CD8-positive, alpha-beta memory T cell (primary cell): ENCODE measurements around the gene CAPN1. TPM values are rescaled to one million over a fixed set of nuclear protein-coding genes. Genes with fewer than 3 reads are reported as not detected.
A peak's percentile ranks its signal among the peaks of the same experiment; 100 is the strongest.
"Not testable (repeated sequence)": the region's sequence is repeated elsewhere in the genome, so short reads cannot be mapped to it uniquely, and the experiment has no call there.

Source experiments
- CTCF ChIA-PET: fragments of 350-600 bp; sonication (Branson Sonifier 250); formaldehyde crosslinking; loops from one replicate; lab custom pipeline; 2021; ENCODE audit warnings: antibody characterized with exemption; lab: Charles Lee
- POLR2A ChIA-PET: fragments of 350-600 bp; sonication (Branson Sonifier 250); formaldehyde crosslinking; loops from one replicate; lab custom pipeline; 2021; ENCODE audit warnings: antibody characterized with exemption; lab: Charles Lee
- DNase-seq, 5 donors: peaks; one replicate each; pipeline versions ENCODE4 v3.0.0 to v3.0.0-alpha.2; 2020 to 2022; ENCODE audit warnings: mixed read lengths in 1 of 5
- H3K27ac ChIP-seq: one replicate; pipeline ENCODE4 v1.7.0; 2013; ENCODE audit warnings: low read depth, mild to moderate bottlenecking, low read length, moderate library complexity
- H3K27me3 ChIP-seq: 2 replicates; pipeline ENCODE4 v1.7.0; 2013; ENCODE audit warnings: low read length, mild to moderate bottlenecking; ENCODE audit not compliant: insufficient read depth, poor library complexity, severe bottlenecking
- H3K36me3 ChIP-seq: 2 replicates; pipeline ENCODE4 v1.7.0; 2013; ENCODE audit warnings: mild to moderate bottlenecking, low read length, moderate library complexity; ENCODE audit not compliant: insufficient read depth
- H3K4me1 ChIP-seq: 2 replicates; pipeline ENCODE4 v1.7.0; 2013; ENCODE audit warnings: mild to moderate bottlenecking, low read length, moderate library complexity; ENCODE audit not compliant: insufficient read depth
- H3K4me3 ChIP-seq: 2 replicates; pipeline ENCODE4 v1.7.0; 2013; ENCODE audit warnings: mild to moderate bottlenecking, low read length
- H3K9me3 ChIP-seq: 2 replicates; pipeline ENCODE4 v1.7.0; 2013; ENCODE audit warnings: mild to moderate bottlenecking, low read length
- H3K27ac Mint-ChIP-seq, 8 donors: one replicate each; pipeline ENCODE4 v1.8.0; 2020 to 2021; ENCODE audit warnings: mixed read lengths in 8 of 8, mild to moderate bottlenecking in 6 of 8, inconsistent platforms in 3 of 8, moderate library complexity in 3 of 8
- H3K27me3 Mint-ChIP-seq, 2 donors: one replicate each; pipeline ENCODE4 v1.8.0; 2020 to 2021; ENCODE audit warnings: mixed read lengths in 2 of 2, mild to moderate bottlenecking in 1 of 2, moderate library complexity in 1 of 2
- H3K36me3 Mint-ChIP-seq, 3 donors: one replicate each; pipeline ENCODE4 v1.8.0; 2020 to 2021; ENCODE audit warnings: mixed read lengths in 3 of 3, inconsistent platforms in 1 of 3, mild to moderate bottlenecking in 1 of 3
- H3K4me1 Mint-ChIP-seq, 3 donors: one replicate each; pipeline ENCODE4 v1.8.0; 2020 to 2021; ENCODE audit warnings: mixed read lengths in 3 of 3, inconsistent platforms in 1 of 3, mild to moderate bottlenecking in 1 of 3
- H3K4me3 Mint-ChIP-seq, 7 donors: one replicate each; pipeline ENCODE4 v1.8.0; 2020 to 2021; ENCODE audit warnings: mixed read lengths in 7 of 7, mild to moderate bottlenecking in 6 of 7, moderate library complexity in 4 of 7, inconsistent platforms in 2 of 7
- H3K9me3 Mint-ChIP-seq, 5 donors: one replicate each; pipeline ENCODE4 v1.8.0; 2020 to 2022; ENCODE audit warnings: mixed read lengths in 5 of 5, mild to moderate bottlenecking in 3 of 5, moderate library complexity in 2 of 5, inconsistent platforms in 1 of 5
- polyA plus RNA-seq: library from polyadenylated mRNA; unstranded; fragments of 300-500 nt; fragmentation: Illumina TruSeq; gene quantifications from one replicate; pipeline ENCODE4 v1.2.3, GENCODE V29; 2021
- total RNA-seq, 2 experiments: library from RNA; stranded (reverse); gene quantifications; one replicate each; pipeline ENCODE4 v1.2.3, GENCODE V29; 2021

CAPN1 gene
- total and polyA plus RNA-seq, 3 experiments from 2014 or later: 88.2 to 110 (median 92.0) TPM

DNA sequence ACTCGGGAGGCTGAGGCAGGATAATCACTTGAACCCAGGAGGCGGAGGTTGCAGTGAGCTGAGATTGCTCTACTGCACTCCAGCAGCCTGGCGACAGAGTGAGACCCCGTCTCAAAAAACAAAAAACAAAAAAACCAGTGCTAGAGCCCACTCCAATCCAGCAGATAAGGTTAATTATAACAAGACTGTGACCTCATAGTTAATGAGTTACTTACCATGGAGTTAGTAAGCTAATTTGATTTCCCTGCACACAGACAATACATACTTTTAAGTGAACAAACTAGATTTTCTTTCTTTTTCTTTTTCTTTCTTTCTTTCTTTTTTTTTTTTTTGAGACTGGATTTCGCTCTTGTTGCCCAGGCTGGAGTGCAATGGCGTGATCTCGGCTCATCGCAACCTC lies 63.3 kb downstream of the CAPN1 start:
- POLR2A ChIA-PET: interaction anchor here (0.6 kb wide), 1 partner anchor 162 kb away, joined by 6 read pairs; no protein-coding TSS in a partner anchor
- H3K27ac ChIP-seq, H3K36me3 Mint-ChIP-seq, H3K27me3 ChIP-seq, H3K9me3 Mint-ChIP-seq, H3K36me3 ChIP-seq, H3K27ac Mint-ChIP-seq, H3K4me1 ChIP-seq, H3K4me3 Mint-ChIP-seq, H3K4me3 ChIP-seq, H3K9me3 ChIP-seq, H3K27me3 Mint-ChIP-seq, CTCF ChIA-PET, DNase-seq, H3K4me1 Mint-ChIP-seq: not testable (repeated sequence)

DNA sequence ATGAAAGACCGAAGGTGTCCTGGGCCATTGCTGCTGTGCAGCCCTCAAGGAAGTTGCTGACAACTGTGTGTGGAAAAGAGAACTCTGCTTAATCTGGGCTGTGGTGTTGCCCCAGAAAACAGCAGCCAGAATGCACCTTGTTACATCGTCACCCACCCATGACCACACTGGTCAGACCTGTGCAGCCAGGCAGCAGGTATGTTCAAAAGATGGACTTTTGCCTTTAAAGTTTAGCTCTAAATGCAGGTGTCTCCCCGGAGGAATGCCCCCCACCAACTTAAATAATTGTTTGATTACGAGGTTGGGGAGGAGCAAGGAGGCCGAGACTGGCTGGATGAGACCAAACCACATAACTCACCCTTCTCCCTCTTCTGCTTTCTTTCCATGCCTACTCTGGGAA lies 64.8 kb downstream of the CAPN1 start:
- H3K4me3 ChIP-seq: no peak overlapping the region
- no peak for DNase-seq
- H3K27ac ChIP-seq: no peak overlapping the region
- no peaks in the 10 kb centered on the region for H3K36me3 ChIP-seq
- Mint-ChIP-seq H3K4me3 (no peak overlapping the region), H3K27me3 (peaks cover 0 to under 1% of the 10 kb centered on the region in 2 donors), H3K36me3 (no peaks in the 10 kb centered on the region), H3K4me1 (no peaks in the 10 kb centered on the region), H3K9me3 (no peaks in the 10 kb centered on the region), H3K27ac (peak overlapping the region in 1 of 8 donors; percentile 41)
- ChIA-PET POLR2A (no interaction called here), CTCF (no interaction called here)
- no peaks in the 10 kb centered on the region for H3K4me1 ChIP-seq
- no peaks in the 10 kb centered on the region for H3K27me3 ChIP-seq
- no peaks in the 10 kb centered on the region for H3K9me3 ChIP-seq

DNA sequence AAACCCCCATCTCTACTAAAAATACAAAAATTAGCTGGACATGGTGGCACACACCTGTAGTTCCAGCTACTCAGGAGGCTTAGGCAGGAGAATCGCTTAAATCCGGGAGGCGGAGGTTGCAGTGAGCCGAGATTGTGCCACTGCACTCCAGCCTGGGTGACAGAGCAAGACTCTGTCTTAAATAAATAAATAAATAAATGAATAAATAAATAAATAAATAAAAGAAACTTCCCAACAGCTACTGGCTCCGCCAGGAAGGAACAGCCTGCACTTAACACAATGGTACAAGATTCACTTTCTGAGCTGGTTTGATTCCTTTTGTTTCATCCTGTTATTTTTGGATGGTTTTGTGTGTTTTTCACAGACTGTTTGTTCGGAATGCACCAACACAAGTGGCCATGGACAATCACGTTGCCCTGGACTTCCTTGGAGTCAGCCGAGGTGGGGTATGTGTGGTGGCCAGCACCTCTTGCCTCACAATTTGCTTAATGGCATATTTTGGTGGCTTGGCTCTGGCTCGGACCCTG lies 66.5 kb downstream of the CAPN1 start:
- H3K36me3 ChIP-seq, H3K9me3 ChIP-seq, DNase-seq, H3K4me1 Mint-ChIP-seq, POLR2A ChIA-PET, H3K9me3 Mint-ChIP-seq, H3K4me3 Mint-ChIP-seq, H3K4me3 ChIP-seq, H3K4me1 ChIP-seq, H3K27ac Mint-ChIP-seq, H3K27me3 Mint-ChIP-seq, H3K27ac ChIP-seq, H3K36me3 Mint-ChIP-seq, CTCF ChIA-PET, H3K27me3 ChIP-seq: not testable (repeated sequence)

DNA sequence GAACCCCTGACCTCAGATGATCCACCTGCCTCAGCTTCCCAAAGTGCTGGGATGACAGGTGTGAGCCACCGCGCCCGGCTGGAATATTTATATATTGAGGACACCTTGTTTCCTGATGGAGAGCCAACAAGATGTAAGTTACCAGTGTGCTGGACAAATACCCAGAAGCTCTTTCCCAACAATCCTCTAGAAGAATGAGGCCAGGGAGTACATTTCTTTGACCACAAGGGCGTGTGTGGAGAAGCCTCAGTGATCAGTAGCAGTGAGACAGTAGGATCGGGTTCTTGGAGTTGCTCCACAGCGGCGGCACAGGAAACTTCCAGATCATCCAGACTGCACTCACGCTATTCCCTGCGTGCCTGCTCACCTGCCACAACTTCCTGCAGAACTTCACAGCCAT lies 69.7 kb downstream of the CAPN1 start:
- Mint-ChIP-seq H3K36me3 (no peaks in the 10 kb centered on the region), H3K27me3 (peaks cover 0 to 18% of the 10 kb centered on the region in 2 donors), H3K4me1 (no peaks in the 10 kb centered on the region), H3K9me3 (no peaks in the 10 kb centered on the region), H3K27ac (no peak overlapping the region), H3K4me3 (no peak overlapping the region)
- H3K9me3 ChIP-seq: no peaks in the 10 kb centered on the region
- H3K4me3 ChIP-seq: no peak overlapping the region
- no peaks in the 10 kb centered on the region for H3K36me3 ChIP-seq
- ChIA-PET CTCF (interaction anchor here (0.8 to 1.4 kb wide), 2 partner anchors 10 to 63 kb away, joined by 3 to 4 read pairs; partner anchors contain the start of genes CDC42EP2 and POLA2), POLR2A (no interaction called here)
- DNase-seq: no peak
- no peaks in the 10 kb centered on the region for H3K27me3 ChIP-seq
- no peak overlapping the region for H3K27ac ChIP-seq
- H3K4me1 ChIP-seq: no peaks in the 10 kb centered on the region

DNA sequence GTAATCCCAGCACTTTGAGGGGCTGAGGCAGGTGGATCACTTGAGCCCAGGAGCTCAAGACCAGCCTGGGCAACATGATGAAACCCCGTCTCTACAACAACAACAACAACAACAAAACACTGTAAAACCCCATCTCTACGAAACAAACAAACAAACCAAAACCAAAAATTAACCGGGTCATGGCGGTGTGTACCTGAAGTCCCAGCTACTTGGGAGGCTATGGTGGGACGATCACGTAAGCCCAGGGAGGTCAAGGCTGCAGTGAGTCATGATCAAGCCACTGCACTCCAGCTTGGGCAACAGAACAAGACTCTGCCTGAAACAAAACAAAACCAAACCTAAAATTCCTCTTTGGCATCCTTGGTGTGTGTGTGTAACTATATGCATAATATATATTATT lies 73.0 kb downstream of the CAPN1 start:
- Mint-ChIP-seq H3K27ac (peak overlapping the region in 1 of 8 donors; percentile 33), H3K36me3 (no peaks in the 10 kb centered on the region), H3K4me3 (no peak overlapping the region), H3K27me3 (peaks cover 0 to 18% of the 10 kb centered on the region in 2 donors), H3K9me3 (no peaks in the 10 kb centered on the region), H3K4me1 (peaks cover 1 to 5% (median 4%) of the 10 kb centered on the region in 3 donors)
- H3K36me3 ChIP-seq: no peaks in the 10 kb centered on the region
- H3K4me3 ChIP-seq: no peak overlapping the region
- no peak for DNase-seq
- no peaks in the 10 kb centered on the region for H3K9me3 ChIP-seq
- ChIA-PET POLR2A (no interaction called here), CTCF (interaction anchor here (0.7 kb wide), 1 partner anchor 75 kb away, joined by 3 read pairs; no protein-coding TSS in a partner anchor)
- no peaks in the 10 kb centered on the region for H3K27me3 ChIP-seq
- H3K27ac ChIP-seq: no peak overlapping the region
- H3K4me1 ChIP-seq: no peaks in the 10 kb centered on the region

DNA sequence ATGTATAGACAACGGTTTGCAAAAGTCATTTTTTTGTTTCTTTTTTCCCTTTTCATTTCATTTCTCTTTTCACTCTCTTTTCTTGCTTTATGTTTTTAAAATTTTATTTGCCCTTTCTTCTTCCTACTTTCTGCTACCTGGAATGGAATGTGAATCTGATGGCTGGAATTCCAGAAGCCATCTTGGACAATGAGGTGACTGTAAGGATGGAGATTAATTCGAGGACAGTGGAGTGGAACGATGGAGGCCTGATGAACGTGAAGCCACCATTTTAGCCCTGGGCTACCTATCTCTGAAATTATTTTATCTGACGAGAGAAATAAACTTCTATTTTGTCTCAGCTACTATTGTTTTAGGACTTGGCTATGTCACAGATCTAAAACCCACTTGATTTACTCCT lies 77.3 kb downstream of the CAPN1 start:
- Mint-ChIP-seq H3K9me3 (no peaks in the 10 kb centered on the region), H3K36me3 (peaks cover 0 to 7% (median 0%) of the 10 kb centered on the region in 3 donors), H3K27ac (peak overlapping the region in 2 of 8 donors; percentile 24 to 64), H3K27me3 (peaks cover 2 to 6% of the 10 kb centered on the region in 2 donors), H3K4me3 (peak overlapping the region in 3 of 7 donors; percentile 5 to 41 (median 40)), H3K4me1 (peaks cover 15 to 32% (median 30%) of the 10 kb centered on the region in 3 donors)
- Histone ChIP-seq H3K9me3 (no peaks in the 10 kb centered on the region), H3K27me3 (no peaks in the 10 kb centered on the region), H3K27ac (no peak overlapping the region), H3K36me3 (no peaks in the 10 kb centered on the region), H3K4me3 (no peak overlapping the region), H3K4me1 (peaks cover 19% of the 10 kb centered on the region)
- DNase-seq: no peak
- POLR2A ChIA-PET: interaction anchor here (0.7 kb wide), 2 partner anchors 133 to 255 kb away, joined by 3 read pairs; no protein-coding TSS in a partner anchor
- CTCF ChIA-PET: interaction anchor here (1.5 kb wide), 1 partner anchor 9 kb away, joined by 3 read pairs; no protein-coding TSS in a partner anchor

DNA sequence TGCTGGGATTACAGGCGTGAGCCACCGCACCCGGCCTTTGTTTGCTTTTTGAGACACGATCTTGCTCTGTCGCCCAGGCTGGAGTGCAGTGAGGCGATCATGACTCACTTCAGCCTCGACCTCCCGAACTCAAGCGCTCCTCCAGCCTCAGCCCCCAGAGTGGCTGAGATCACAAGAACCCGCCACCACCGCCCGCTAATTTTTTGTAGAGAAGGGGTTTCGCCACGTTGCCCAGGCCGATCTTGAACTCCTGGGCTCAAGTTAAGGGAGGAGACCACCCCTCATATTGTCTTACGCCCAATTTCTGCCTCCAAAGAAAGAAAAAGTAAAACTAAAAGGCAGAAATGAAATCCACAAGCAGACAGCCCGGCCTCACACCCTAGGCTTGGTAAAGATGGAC lies 78.6 kb downstream of the CAPN1 start:
- H3K4me1 Mint-ChIP-seq: peaks cover 19 to 42% (median 37%) of the 10 kb centered on the region in 3 donors
- peak overlapping the region in 4 of 8 donors; percentile 42 to 92 (median 78) for H3K27ac Mint-ChIP-seq
- ChIA-PET POLR2A (no interaction called here), CTCF (no interaction called here)
- Histone ChIP-seq H3K4me3 (no peak overlapping the region), H3K27ac (no peak overlapping the region), H3K9me3 (no peaks in the 10 kb centered on the region), H3K36me3 (no peaks in the 10 kb centered on the region), H3K4me1 (peaks cover 19% of the 10 kb centered on the region), H3K27me3 (no peaks in the 10 kb centered on the region)
- no peak for DNase-seq
- no peaks in the 10 kb centered on the region for H3K9me3 Mint-ChIP-seq
- peak overlapping the region; percentile 29 to 91 (median 57) for H3K4me3 Mint-ChIP-seq
- H3K36me3 Mint-ChIP-seq: peaks cover 0 to 14% (median 3%) of the 10 kb centered on the region in 3 donors
- H3K27me3 Mint-ChIP-seq: peaks cover under 1 to 2% of the 10 kb centered on the region in 2 donors

DNA sequence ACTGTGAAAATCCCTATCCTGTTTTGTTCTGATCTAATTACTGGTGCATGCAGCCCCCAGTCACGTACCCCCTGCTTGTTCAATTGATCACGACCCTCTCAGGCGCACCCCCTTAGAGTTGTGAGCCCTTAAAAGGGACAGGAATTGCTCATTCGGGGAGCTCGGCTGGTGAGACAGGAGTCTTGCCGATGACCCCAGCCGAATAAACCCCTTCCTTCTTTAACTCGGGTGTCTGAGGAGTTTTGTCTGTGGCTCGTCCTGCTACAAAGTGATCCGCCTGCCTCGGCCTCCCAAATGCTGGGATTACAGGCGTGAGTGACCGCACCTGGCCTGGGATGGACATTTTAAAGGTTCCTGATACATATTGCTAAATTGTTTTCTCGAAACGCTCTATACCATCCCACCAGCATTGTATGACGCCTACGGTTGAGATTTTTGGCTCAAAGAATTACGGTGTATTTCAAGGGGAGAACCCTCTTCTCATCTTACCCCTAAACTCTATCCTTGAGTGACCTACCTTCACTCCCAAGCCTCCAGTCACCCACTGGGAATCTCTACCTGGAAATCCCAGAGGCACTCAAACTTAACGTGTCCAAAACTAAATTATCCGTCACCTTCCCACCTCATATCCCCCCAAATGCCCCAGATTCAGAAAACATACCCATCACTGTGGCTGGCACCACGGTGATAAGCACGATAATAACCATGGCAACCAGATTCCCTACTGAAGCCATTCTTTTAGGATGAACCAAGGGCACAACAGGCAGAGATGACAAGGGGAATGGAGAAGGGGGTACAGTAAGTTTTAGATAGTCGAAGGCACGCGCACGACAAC lies 79.2 kb downstream of the CAPN1 start:
- ChIA-PET CTCF (interaction anchor here (1.2 to 1.7 kb wide), 4 partner anchors 10 to 151 kb away, joined by 4 to 9 read pairs (median 5); partner anchors contain the start of gene CDC42EP2), POLR2A (interaction anchor here (0.6 to 1.6 kb wide), 8 partner anchors 55 to 791 kb away, joined by 3 to 6 read pairs (median 4); partner anchors contain the start of genes DPF2, MALAT1 and SF3B2)
- H3K4me3 ChIP-seq: peak overlapping the region; percentile 92
- H3K27me3 Mint-ChIP-seq: peaks cover 0 to 2% of the 10 kb centered on the region in 2 donors
- H3K4me3 Mint-ChIP-seq: peak overlapping the region; percentile 87 to 96 (median 91)
- H3K4me1 Mint-ChIP-seq: peaks cover 23 to 49% (median 41%) of the 10 kb centered on the region in 3 donors
- no peaks in the 10 kb centered on the region for H3K27me3 ChIP-seq
- H3K36me3 ChIP-seq: no peaks in the 10 kb centered on the region
- no peak for DNase-seq
- no peaks in the 10 kb centered on the region for H3K9me3 Mint-ChIP-seq
- peaks cover 19% of the 10 kb centered on the region for H3K4me1 ChIP-seq
- H3K27ac Mint-ChIP-seq: peak overlapping the region; percentile 89 to 98 (median 94)
- peaks cover 0 to 20% (median 6%) of the 10 kb centered on the region in 3 donors for H3K36me3 Mint-ChIP-seq
- H3K9me3 ChIP-seq: no peaks in the 10 kb centered on the region
- peak overlapping the region; percentile 87 for H3K27ac ChIP-seq
